CD4-positive, alpha-beta T cell (primary cell): ENCODE data around the gene PTPRZ1. TPM values are rescaled to one million over a fixed set of nuclear protein-coding genes. Genes with fewer than 3 reads are reported as not detected.

Source experiments
- ATAC-seq: fragments of 200-7000 bp; cut with Tn5 transposase; one replicate; pipeline ENCODE4 v1.10.0; 2022; ENCODE audit warnings: mild to moderate bottlenecking; ENCODE audit not compliant: poor library complexity
- CTCF ChIA-PET: fragments of 350-600 bp; sonication (Branson Sonifier 250); formaldehyde crosslinking; loops from one replicate; lab custom pipeline; 2021; ENCODE audit warnings: antibody characterized with exemption, inconsistent platforms; lab: Charles Lee
- POLR2A ChIA-PET: fragments of 350-600 bp; sonication (Branson Sonifier 250); formaldehyde crosslinking; loops from one replicate; lab custom pipeline; 2021; ENCODE audit warnings: antibody characterized with exemption, inconsistent platforms; lab: Charles Lee
- DNase-seq, 14 experiments: peaks; one replicate each; pipeline ENCODE4 v3.0.0-alpha.2; 2013 to 2020; ENCODE audit warnings: mixed read lengths in 2 of 14
- H3K27ac ChIP-seq, 2 donors: one replicate each; pipeline versions ENCODE4 v1.5.1 to v1.7.0; 2013; ENCODE audit warnings: low read length in 2 of 2, low read depth in 1 of 2, mild to moderate bottlenecking in 1 of 2
- H3K27me3 ChIP-seq, 2 experiments: 1 replicate in 1 of 2; 2 replicates in 1 of 2; pipeline versions ENCODE4 v1.6.1 to v1.7.0; 2013; ENCODE audit warnings: low read length in 2 of 2, control low read depth in 1 of 2, mild to moderate bottlenecking in 1 of 2, moderate library complexity in 1 of 2; ENCODE audit not compliant: insufficient read depth in 2 of 2, control insufficient read depth in 1 of 2
- H3K36me3 ChIP-seq: one replicate; pipeline ENCODE4 v1.6.1; 2013; ENCODE audit warnings: low read length, control low read depth; ENCODE audit not compliant: insufficient read depth
- H3K4me1 ChIP-seq: one replicate; pipeline ENCODE4 v1.6.1; 2013; ENCODE audit warnings: low read length, control low read depth; ENCODE audit not compliant: insufficient read depth
- H3K4me3 ChIP-seq: one replicate; pipeline ENCODE4 v1.5.1; 2013; ENCODE audit warnings: mild to moderate bottlenecking, low read length, moderate library complexity
- H3K9me3 ChIP-seq, 2 experiments: 1 replicate in 1 of 2; 2 replicates in 1 of 2; pipeline versions ENCODE4 v1.6.1 to v1.7.0; 2013; ENCODE audit warnings: low read length in 2 of 2, mild to moderate bottlenecking in 2 of 2, control low read depth in 1 of 2, moderate library complexity in 1 of 2; ENCODE audit not compliant: control insufficient read depth in 1 of 2, insufficient read depth in 1 of 2
- H3K27ac Mint-ChIP-seq: one replicate; pipeline ENCODE4 v1.8.0; 2020; ENCODE audit warnings: mixed read lengths
- H3K27me3 Mint-ChIP-seq: one replicate; pipeline ENCODE4 v1.8.0; 2021; ENCODE audit warnings: mixed read lengths
- H3K36me3 Mint-ChIP-seq: one replicate; pipeline ENCODE4 v1.8.0; 2021; ENCODE audit warnings: low read depth, mixed read lengths
- H3K4me1 Mint-ChIP-seq: one replicate; pipeline ENCODE4 v1.8.0; 2021; ENCODE audit warnings: low read depth, mixed read lengths
- H3K4me3 Mint-ChIP-seq: one replicate; pipeline ENCODE4 v1.8.0; 2020; ENCODE audit warnings: mild to moderate bottlenecking, mixed read lengths
- H3K9me3 Mint-ChIP-seq: one replicate; pipeline ENCODE4 v1.8.0; 2020; ENCODE audit warnings: mixed read lengths
- intact Hi-C, 2 experiments: fragments of 100-400 bp; cut with DNase I in 1 of 2; cut with micrococcal nuclease in 1 of 2; formaldehyde crosslinking; loops; one replicate each; pipeline versions ENCODE4 v1.15.1 to v1.9.0; 2023 to 2025; cut with DNase I, micrococcal nuclease
- total RNA-seq, 174 experiments: library from RNA in 2 of 174; stranded (reverse) in 2 of 174; gene quantifications; one replicate each; pipeline ENCODE4 v1.2.3 and lab custom pipeline; 2021 to 2026
- TF ChIP-seq, protein P1 (sequence below): fragments of 200-600 bp; IDR thresholded peaks from one replicate; pipeline ENCODE4 v1.8.0; 2022; ENCODE audit warnings: antibody characterized with exemption, mild to moderate bottlenecking

Gene PTPRZ1
- total RNA-seq, 2 experiments from 2014 or later, result not detected

DNA sequence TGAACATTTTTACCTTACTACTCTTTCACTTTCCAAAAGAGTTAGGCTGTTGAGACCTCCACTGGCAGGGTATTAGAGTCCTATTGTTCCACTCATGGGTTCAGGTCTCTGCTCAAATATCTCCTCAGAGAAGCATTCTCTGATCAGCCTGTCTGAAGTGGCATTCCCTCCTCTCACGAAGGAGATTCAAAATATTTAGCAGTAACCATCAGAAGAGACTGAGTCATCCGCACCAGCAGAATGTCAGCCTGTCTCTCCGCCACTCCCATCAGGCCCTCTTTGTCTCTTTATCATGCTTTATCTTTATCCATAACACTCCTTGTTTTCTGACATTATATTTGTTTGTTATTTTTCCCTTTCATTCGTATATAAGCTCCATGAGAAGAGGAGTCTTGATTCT, 192.0 kb downstream of the PTPRZ1 start:
- Histone ChIP-seq H3K27ac (no peak overlapping the region), H3K4me3 (no peak overlapping the region), H3K27me3 (no peaks in the 10 kb centered on the region), H3K36me3 (no peaks in the 10 kb centered on the region), H3K4me1 (no peaks in the 10 kb centered on the region), H3K9me3 (no peaks in the 10 kb centered on the region)
- no peak overlapping the region for H3K27ac Mint-ChIP-seq
- no peaks in the 10 kb centered on the region for H3K36me3 Mint-ChIP-seq
- no peaks in the 10 kb centered on the region for H3K4me1 Mint-ChIP-seq
- peaks cover 4% of the 10 kb centered on the region for H3K27me3 Mint-ChIP-seq
- DNase-seq, result no peak
- TF ChIP-seq, protein P1, sequence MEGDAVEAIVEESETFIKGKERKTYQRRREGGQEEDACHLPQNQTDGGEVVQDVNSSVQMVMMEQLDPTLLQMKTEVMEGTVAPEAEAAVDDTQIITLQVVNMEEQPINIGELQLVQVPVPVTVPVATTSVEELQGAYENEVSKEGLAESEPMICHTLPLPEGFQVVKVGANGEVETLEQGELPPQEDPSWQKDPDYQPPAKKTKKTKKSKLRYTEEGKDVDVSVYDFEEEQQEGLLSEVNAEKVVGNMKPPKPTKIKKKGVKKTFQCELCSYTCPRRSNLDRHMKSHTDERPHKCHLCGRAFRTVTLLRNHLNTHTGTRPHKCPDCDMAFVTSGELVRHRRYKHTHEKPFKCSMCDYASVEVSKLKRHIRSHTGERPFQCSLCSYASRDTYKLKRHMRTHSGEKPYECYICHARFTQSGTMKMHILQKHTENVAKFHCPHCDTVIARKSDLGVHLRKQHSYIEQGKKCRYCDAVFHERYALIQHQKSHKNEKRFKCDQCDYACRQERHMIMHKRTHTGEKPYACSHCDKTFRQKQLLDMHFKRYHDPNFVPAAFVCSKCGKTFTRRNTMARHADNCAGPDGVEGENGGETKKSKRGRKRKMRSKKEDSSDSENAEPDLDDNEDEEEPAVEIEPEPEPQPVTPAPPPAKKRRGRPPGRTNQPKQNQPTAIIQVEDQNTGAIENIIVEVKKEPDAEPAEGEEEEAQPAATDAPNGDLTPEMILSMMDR, result no peak
- POLR2A ChIA-PET, result no interaction called here
- no peak overlapping the region for H3K4me3 Mint-ChIP-seq
- CTCF ChIA-PET, result no interaction called here
- no peak for ATAC-seq
- intact Hi-C loops, result no loop called here
- H3K9me3 Mint-ChIP-seq, result no peaks in the 10 kb centered on the region

DNA sequence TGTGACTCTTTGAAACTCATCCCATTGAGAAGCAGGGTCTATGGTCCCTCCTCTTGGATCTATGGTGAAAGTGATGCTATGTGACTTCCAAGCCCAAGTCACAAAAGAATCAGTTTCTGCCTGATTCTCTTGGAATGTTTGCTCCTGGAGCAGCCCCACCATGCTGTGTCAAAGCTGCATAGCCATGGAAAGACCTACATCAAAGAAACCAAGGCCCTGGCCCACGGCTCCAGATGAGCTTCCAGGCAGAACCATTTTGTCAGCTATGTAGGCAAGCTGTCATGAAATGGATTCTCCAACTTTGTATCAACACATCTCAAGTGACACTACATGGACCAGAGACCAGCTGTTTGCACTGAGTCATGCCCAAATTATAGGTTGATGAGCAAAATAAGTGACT, 194.1 kb downstream of the PTPRZ1 start:
- Histone ChIP-seq H3K4me1 (no peaks in the 10 kb centered on the region), H3K27me3 (no peaks in the 10 kb centered on the region), H3K4me3 (no peak overlapping the region), H3K36me3 (no peaks in the 10 kb centered on the region), H3K27ac (no peak overlapping the region), H3K9me3 (no peaks in the 10 kb centered on the region)
- TF ChIP-seq, protein P1, result no peak
- Mint-ChIP-seq H3K9me3 (no peaks in the 10 kb centered on the region), H3K4me1 (no peaks in the 10 kb centered on the region), H3K4me3 (no peak overlapping the region), H3K27me3 (no peaks in the 10 kb centered on the region), H3K27ac (no peak overlapping the region), H3K36me3 (no peaks in the 10 kb centered on the region)
- DNase-seq (no peak), ATAC-seq (no peak)
- CTCF ChIA-PET, result interaction anchor here (1.5 kb wide), 1 partner anchor 14 kb away, joined by 3 read pairs; no protein-coding TSS in a partner anchor
- POLR2A ChIA-PET, result no interaction called here
- intact Hi-C loops, result no loop called here

DNA sequence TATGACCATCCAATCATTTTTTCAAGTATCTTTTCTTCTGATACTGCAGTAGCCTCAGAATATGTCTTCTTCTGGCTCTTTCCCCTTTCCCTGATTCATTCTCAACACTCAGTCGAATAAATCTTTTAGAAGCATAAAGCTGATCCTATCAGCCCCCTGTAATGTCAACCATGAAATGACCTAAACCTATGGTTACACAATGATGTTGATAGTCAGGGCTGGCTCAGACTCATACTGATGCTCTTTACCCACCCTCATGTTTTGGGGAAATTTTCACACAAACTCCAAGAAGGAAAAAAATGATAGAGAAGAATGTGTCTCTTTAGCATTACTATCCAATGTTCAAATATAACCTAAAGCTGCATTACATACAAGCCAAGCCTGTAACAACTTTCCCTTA, 195.1 kb downstream of the PTPRZ1 start:
- POLR2A ChIA-PET, result no interaction called here
- no peaks in the 10 kb centered on the region for H3K36me3 Mint-ChIP-seq
- Histone ChIP-seq H3K4me1 (no peaks in the 10 kb centered on the region), H3K27me3 (no peaks in the 10 kb centered on the region), H3K36me3 (no peaks in the 10 kb centered on the region), H3K4me3 (no peak overlapping the region), H3K27ac (no peak overlapping the region), H3K9me3 (no peaks in the 10 kb centered on the region)
- CTCF ChIA-PET, result interaction anchor here (1.5 kb wide), 1 partner anchor 13 kb away, joined by 3 read pairs; no protein-coding TSS in a partner anchor
- ATAC-seq (no peak), DNase-seq (no peak)
- intact Hi-C loops, result no loop called here
- TF ChIP-seq, protein P1, result no peak
- no peaks in the 10 kb centered on the region for H3K9me3 Mint-ChIP-seq
- no peaks in the 10 kb centered on the region for H3K27me3 Mint-ChIP-seq
- H3K27ac Mint-ChIP-seq, result no peak overlapping the region
- H3K4me3 Mint-ChIP-seq, result no peak overlapping the region
- no peaks in the 10 kb centered on the region for H3K4me1 Mint-ChIP-seq
